ENCODE measurements around the gene POLD2.

Gene POLD2

DNA sequence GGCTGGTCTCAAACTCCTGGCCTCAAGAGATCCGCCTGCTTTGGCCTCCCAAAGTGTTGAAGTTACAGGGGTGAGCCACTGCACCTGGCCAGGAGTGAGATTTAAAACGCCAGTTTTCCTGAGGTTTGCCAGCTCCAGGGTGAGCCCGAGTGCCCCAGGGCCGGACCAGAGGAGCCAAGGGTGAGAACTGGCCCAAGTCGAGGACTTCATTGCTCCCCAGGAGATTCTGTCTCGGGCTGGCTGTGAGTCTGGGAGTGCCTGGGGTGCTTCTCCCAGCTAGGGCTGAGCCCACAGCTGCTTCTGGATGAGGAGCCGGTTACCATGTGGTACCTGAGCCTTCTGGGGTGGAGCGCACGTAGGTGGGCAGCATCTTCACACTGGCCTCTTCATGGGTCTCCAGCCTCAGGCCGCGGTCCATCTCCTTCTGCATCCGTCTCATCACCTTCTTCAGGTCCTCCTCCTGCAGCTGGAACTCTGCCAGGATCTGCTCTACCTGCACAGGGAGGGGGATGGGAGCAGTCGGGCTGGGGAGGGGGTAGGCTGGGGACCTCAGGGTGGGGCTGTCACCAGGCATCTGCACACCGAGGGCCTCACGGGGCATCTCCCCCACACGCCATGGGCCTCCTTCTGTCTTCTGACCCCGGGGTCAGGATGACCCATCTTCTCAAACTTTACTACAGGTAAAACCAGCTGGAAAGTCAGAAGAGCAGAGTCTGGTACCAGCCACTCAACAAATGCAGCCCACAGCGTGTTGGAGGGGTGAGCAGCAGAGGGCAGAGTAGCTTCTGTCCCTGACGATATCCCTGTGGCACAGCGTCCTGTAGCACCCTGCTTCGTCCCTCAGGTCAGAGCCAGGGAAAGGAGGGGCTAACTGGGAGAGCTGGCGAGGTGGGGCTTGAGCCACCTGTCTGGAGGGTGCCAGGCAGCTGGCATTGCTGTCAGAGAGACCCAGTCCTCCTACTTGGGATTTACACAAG is 29.9 kb upstream of the POLD2 start:
- DNase-seq, result no peak

- no peak for DNase-seq
Measured at GRCh38 chr7:44151956-44152355, 28.6 kb upstream of the POLD2 start.

GRCh38 chr7:44150966-44151941 is 27.9 kb upstream of the POLD2 start:
- no peak for DNase-seq

- DNase-seq, result no peak
Measured at GRCh38 chr7:44150466-44150832, 27.1 kb upstream of the POLD2 start.

GRCh38 chr7:44149571-44150465 is 26.5 kb upstream of the POLD2 start:
- no peak for DNase-seq

GRCh38 chr7:44148961-44149536 is 25.7 kb upstream of the POLD2 start:
- DNase-seq, result no peak

- no peak for DNase-seq
Measured at GRCh38 chr7:44148166-44148565, 24.8 kb upstream of the POLD2 start.

- no peak for DNase-seq
Measured at GRCh38 chr7:44147026-44147991, 24.0 kb upstream of the POLD2 start.

DNA sequence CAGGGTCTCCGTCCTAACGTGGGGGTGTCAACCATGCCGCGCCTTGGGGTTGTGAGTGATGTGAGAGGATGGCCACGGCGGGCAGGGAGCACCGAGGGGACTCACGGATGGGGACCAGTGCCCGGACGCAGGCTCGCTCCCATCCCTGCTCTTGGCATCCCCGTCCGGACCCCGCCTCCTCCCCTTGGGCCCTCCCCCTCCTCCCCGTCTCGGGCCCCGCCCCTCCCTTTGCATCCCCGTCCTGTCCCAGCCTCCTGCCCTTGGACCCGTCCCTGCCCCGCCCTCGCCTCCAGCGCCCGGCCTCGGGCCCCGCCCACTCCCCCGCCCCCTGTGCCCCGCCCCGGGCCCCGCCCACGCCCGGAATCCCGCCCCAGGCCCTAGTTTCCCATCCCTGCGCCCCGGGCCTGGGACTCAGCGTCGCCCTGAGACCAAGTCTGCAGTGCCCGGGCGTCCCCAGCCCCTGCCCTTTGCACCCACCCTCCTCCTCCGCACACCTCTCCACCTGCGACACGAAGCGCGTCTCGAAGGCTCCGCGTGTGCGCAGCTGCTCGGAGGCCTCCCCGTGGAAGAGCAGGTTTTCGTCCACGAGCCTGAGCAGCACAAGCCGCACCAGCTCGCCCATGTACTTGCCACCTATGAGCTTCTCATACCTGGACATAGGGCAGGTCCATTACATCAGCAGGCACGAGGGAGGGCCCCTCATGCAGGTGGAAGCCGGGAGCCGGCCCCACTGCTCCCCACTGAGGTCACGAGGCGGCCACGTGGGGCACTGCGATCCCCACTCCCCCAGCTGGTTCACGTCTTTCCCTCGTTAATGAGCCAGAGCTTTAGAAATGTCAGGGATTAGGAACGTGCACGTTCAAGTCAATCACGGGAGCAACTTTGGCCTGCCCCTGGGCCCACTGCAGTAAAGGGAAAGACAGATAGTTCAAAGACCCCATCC is 22.9 kb upstream of the POLD2 start:
- no peak for DNase-seq

GRCh38 chr7:44145479-44145968 is 22.2 kb upstream of the POLD2 start:
- DNase-seq, result no peak

GRCh38 chr7:44144968-44145478 is 21.7 kb upstream of the POLD2 start:
- DNase-seq, result no peak

DNA sequence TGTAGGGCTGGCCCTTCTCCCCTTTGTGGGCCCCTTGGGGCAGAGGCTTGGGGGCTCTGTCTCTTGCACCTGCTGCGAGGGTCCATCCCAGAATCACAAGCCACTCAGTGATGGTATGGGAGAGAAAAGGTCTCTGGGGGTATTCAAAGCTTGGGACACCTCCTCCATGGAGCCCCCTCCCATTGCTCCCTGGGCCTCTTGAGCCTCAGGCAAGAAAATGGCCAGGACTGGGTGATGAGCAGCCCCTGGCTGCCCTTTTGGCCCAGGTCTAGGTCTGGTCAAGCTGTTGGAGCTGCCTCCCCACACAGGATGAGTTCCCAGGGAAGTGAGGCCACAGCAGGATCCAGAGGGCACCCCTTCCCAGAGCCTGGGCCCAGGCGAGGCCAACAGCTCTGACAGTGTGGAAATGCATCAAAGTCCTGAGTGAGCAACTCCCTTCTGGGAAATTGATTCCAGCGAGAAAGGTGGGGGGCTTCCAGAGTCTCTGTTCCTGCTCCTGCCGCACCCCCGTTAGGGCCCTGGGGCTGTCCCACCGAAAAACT is 21.1 kb upstream of the POLD2 start:
- no peak for DNase-seq

- no peak for DNase-seq
Measured at GRCh38 chr7:44143646-44144250, 20.4 kb upstream of the POLD2 start.

GRCh38 chr7:44142028-44142427 is 18.7 kb upstream of the POLD2 start:
- DNase-seq, result no peak

- DNase-seq, result no peak
Measured at GRCh38 chr7:44141221-44141850, 18.0 kb upstream of the POLD2 start, which contains the start of gene MYL7. TSS of gene MYL7 (minus strand) at chr7:44141332. CDS start at chr7:44141305, 27 bp downstream.

GRCh38 chr7:44140341-44140740 is 17.0 kb upstream of the POLD2 start:
- DNase-seq, result no peak

DNA sequence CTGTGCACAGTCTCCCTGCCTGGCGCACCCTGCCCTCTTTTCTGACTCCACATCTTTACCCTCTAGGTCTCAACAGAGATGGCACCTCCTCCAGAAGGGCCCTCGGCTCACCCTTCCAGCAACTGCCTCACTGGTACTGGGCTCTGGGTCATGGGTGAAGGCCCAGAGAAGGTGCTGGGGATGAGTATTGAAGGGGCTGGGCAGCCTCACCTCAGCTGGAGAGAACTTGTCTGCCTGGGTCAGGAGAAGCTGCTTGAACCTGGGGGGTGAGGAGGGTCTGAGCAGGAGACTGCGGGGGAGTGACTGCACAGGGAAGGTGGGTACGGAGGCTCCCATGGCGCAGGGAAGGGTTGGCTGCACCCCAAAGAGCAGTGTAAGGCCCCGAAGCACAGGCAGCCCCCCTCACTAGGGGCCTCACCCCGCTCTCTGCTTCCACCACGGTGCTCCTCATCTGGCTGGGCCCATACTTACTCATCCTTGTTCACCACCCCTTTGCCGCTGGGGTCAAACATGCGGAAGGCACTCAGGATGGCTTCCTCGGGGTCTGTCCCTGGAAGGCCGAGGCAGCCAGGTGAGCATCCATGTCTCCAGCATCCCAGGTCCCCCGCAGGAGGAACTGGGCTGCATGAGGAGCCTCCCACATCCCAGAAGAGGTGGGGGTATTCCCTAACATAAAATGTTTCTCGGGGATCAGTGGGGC is 16.1 kb upstream of the POLD2 start:
- no peak for DNase-seq
